Lung microvascular endothelial cell (primary cell): ENCODE results near the gene LIX1L. TPM values are rescaled to one million over a fixed set of nuclear protein-coding genes. Genes with fewer than 3 reads are reported as not detected.
A peak's percentile ranks its signal among the peaks of the same experiment; 100 is the strongest.

Source experiments
- DNase-seq, 2 donors: peaks; one replicate each; pipeline versions ENCODE4 v3.0.0 to v3.0.0-alpha.2; 2010; ENCODE audit warnings: low read depth in 2 of 2
- total RNA-seq: library from RNA; depleted of rRNA; stranded (reverse); fragments of >200 nt; gene quantifications from 2 replicates; pipeline ENCODE4 v1.2.1, GENCODE V29; 2014

Gene LIX1L
- total RNA-seq, 1 donor from 2014 or later: 21.8 TPM

GRCh38 chr1:145985502-145986439 is 28.0 kb upstream of the LIX1L start:
- DNase-seq: no peak

DNA sequence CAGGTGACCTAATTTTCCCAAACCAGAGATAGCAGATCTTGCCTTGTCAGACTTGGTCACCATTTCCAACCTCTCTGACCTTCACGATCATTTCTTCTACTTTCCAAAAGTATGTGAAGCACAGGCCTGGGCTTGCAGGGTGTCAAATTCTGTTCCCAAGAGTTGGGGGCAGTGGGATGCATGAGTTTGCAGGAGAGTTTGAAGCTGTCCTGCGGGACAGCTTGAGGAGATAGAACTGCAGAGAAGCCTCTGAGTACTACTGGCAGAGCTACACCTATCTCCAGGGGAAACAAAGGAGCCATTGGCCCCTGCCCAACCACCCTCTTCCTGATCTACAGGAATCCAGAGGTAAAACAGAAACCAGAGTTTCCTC is 27.3 kb upstream of the LIX1L start:
- no peak for DNase-seq

DNA sequence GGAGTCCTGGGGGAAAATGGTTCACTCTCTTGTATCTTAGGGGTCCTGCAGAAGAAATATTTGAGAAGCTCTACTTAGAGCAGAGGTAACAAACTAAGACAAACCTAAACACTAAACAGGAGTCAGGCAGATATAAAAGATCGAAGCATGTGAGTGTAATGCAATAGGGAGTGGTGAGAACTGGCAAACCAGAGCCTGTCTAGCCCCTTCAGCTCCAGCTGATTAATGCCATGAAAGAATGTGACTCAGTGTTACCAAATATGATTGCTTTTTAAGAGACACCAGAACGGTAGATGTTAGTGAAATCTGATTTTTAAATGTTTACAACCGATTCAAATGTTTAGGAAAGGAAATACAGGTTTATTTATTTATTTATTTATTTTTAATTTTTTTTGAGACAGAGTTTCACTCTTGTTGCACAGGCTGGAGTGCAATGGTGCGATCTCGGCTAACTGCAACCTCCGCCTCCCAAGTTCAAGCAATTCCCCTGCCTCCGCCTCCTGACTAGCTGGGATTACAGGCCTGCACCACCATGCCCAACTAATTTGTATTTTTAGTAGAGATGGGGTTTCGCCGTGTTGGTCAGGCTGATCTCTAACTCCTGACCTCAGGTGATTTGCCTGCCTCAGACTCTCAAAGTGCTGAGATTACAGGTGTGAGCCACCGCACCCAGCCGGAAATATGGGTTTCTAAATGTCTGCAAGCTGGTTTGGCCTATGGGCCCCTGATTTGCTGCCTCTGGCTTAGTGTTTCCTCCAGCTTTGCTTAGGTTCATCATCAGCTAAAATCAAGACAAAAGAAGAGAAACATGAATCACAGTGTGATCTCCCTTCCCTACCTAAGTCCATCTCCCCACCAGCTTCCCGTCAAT is 26.4 kb upstream of the LIX1L start:
- no peak for DNase-seq

GRCh38 chr1:145983206-145983675 is 25.4 kb upstream of the LIX1L start:
- DNase-seq: peak in 1 of 2 donors; percentile 53

DNA sequence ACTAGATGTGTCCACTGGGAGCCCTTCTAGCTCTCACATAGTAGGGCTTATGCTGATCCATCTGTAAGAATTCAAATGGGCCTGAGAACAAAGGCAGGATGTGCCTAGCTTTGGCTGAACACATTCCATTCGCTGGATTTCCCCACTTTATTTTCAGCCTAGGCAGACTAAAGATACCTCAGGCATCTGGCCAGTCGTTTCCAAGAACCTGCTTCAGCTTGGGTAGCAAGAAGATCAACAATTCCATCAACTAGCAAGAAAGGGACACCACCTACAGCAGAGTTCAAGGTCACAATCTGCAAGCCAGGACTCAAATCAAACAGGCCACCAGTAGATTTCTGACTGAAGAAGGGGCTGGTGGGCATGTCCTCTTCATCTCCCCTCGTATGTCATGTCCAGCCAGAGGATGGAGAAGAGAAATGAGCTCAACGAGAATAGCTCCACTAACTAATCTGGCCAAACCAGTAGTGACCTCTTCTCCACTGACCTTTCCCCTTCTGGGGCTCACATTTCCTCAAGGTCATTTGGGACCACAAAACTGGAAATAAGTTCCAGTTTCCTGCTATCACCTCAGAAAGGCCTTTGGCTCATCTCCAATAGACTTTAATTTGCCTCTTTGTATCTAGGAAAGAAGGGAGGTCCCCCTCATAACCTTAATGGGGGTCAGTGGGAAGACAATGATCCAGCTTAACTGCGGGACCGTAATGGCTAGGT is 24.4 kb upstream of the LIX1L start:
- peak; percentile 62 to 75 for DNase-seq

DNA sequence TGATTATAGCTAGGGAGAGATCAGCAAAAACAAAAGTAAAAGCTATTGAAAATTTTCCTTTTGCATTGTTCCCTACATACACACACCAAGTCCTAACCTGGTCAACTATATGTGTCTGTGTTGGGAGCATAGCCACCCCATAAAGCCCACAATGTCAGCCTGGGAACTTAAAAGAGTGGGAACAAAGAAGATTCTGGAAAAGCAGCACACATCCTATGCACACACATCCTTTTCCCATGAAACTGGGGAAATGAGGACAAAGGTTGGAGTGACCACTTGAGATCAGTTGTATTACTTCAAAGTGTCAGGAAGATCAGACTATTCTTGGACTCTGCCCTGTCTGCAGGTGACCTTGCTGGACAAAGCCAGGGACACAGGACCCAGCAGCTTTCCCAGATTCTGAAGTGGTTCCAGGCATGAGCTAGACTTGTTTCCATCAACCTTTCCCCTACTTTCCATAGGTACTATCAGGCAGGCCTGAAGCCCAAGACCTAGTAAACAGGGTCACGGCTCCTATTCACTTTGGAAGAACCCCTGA is 22.7 kb upstream of the LIX1L start:
- peak in 1 of 2 donors; percentile 74 for DNase-seq

DNA sequence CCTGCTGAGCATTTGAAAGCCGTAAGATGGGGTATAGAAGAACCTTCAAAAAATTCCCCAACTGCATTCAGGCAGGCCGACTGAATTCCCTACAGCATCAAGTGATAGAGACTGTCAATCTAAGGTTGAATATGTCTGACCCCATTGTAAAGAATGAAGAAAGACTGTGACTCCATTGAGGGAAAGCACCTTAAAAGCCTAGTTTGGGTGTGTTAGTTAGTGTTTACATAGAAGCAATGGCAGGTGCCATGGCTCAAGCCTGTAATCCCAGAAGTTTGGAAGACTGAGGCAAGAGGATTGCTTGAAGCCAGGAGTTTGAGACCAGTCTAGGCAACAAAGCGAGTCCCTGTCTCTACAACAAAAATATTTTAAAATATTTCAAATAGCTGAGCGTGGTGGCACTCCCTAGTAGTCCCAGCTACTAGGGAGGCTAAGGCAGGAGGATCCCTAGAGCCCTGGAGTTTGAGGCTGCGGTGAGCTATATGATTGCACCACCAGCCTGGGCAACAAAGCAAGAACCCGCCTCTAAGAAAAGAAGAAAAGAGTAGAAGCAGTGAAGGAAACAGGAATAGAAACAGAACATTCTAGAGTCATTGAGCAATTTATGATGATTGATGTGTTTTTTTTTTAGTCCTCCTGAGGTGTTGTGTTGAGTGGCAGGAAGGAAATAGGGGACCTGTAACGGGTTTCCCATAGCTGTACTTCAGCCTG is 22.1 kb upstream of the LIX1L start:
- DNase-seq: peak in 1 of 2 donors; percentile 79

- DNase-seq: peak; percentile 89 to 99
These were observed 21.3 kb upstream of the LIX1L start for GRCh38 chr1:145978854-145979745.

DNA sequence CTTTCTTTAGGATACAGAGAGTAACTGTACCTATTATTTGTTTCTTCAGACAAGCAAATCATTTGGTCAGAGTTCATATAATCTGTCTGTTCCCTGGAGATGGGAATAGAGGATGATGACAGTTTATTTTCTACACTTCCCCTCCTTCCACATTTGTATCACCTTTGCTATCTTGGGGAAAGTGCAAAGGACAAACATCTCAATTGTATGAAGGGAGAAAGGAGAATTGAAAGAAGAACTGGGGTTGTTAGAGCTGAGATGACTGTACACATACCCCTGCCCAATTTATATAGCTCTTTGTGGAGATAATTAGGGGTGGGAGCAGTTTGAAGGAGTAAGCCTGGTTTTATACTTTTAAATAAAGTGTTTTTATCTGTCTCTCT is 20.6 kb upstream of the LIX1L start:
- DNase-seq: no peak

DNA sequence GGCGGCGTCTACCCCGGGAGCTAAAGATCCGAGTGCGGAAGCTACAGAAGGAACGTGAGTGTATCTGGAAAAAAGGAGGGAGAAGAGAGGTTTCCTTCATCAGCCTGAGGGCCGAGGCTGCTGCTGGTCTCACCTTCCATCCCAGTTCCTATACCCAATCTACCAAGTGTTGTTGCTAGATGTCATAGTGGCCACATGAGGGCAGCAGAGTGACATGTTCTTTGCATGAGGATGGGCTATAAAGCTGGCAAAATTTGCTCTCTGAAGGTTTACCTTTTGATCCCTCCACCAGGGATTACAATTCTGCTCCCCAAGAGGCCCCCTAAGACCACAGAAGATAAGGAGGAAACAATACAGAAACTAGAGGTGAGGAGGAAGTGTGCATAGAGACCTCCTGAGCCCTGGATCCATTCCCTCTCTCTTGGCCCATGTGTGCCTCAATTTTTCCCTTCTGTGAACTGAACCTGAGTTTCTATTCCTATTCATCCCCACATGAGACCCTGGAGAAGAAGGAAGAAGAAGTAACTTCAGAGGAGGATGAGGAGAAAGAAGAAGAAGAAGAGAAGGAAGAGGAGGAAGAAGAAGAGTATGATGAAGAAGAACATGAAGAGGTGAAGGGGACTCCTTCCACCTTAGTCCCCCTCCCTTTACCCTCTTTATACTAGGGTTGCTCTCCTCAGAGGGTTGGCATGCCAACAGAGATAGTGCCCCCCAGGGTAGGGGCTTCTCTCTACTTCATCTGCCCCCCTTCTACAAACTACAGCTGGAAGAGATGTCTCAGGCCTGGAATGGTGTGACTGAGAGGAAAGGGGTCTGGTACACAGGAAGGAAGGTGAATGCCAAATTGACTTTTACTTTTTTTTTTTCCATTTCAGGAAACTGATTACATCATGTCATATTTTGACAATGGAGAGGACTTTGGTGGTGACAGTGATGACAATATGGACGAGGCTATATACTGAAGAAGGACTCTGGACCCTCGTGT is 20.0 kb upstream of the LIX1L start:
- peak; percentile 85 to 93 for DNase-seq

DNA sequence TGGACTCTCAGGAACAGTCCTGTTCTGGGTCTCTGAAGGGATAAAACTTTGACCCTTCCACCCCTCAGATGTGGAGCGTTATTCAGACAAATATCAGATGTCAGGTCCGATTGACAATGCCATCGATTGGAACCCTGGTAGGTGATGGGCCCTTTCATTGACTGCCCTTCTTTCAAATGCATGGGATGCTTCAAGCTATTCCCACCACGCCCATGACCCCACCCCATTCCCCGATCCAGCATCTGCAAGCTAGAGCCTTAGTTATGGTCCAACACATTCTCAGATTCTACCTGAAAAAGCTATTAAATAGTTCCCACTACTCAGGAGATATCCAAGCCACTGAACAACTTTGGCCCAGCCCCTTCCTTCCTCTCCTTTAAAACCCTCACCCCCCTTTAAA is 19.2 kb upstream of the LIX1L start:
- DNase-seq: no peak

DNA sequence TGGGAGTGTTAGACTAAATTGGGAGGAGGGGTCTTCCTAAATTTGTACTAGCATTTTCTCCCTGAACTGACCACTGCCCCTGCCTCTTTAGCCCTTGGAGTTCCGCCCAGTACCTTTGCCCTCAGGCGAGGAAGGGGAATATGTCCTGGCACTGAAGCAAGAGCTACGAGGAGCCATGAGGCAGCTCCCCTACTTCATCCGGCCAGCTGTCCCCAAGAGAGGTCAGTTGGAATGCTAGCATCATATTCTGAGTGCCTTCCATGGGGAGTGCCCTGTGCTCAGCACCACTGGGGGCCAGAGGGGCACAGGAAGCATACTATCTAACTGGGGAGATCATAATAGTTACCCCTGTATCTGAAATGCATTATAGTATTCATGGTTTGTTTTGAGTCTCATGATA is 17.4 kb upstream of the LIX1L start:
- DNase-seq: no peak

DNA sequence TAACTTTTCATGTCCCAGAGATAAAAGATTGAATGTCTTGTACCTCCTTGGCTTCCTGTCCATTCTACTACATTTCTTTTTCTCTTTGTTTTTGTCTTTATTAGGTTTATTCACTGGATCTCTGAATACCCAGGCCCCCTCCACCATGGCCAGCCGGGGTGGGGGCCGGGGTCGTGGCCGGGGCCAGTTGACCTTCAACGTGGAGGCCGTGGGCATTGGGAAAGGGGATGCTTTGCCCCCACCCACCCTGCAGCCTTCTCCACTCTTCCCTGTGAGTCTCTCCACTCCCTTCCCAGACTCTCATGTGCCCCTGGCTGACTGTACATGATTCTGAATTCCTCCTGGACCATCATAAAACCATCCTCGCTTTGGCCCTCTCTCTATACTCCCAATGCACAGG is 16.9 kb upstream of the LIX1L start:
- no peak for DNase-seq

DNA sequence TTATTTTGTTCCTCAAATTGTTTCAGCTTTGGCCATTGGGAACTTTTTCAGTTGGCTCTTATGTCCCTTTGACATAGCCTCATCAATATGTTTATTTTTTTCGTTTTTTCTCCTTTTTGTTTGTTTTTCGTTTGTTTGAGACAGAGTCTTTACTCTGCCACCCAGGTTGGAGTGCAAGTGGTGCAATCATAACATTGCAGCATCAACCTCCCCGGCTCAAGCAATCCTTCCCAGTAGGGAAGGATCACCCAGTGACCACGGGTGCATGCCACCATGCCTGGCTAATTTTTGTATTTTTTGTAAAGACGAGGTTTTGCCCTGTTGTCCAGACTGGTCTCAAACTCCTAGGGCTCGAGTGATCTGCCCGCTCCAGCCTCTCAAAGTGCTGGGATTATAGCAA is 14.8 kb upstream of the LIX1L start:
- DNase-seq: no peak

- no peak for DNase-seq
These were observed 9.5 kb upstream of the LIX1L start for GRCh38 chr1:145967288-145967687.

DNA sequence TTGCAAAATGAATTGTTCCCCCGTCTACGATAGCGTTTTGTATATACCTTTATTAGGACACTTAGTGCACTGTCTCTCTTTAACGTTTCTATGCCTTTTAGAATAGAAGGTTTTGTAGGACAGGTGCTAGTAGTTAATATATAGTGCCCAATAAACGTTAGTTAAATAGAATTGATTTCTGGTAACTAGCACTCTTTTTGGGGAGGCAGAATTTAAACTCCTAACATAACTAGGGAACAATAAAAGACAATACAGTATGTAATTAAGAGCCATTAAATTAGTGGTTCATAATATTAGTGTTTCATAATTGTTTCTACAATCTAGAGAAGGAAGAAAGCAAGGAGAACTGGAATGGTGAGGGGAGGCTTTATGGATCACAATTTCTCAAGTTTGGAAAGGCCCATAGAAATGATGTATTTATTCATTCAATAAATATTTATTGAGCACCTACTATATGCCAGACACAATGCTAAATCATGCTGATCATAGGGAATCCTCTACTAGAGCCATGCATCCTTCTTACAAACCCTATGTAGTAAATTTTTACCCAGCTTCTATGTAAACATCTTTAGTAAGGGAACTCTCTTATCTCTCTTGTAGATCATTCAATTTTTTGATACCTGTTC is 7.4 kb upstream of the LIX1L start:
- no peak for DNase-seq

- DNase-seq: peak; percentile 86 to 93
These were observed 6.7 kb upstream of the LIX1L start, which contains the start of the genes ANKRD34A and POLR3GL for GRCh38 chr1:145964328-145965118. Gene ANKRD34A (minus strand): TSS chr1:145964575. CDS start chr1:145961759, 2,816 bp downstream. Gene POLR3GL (plus strand): TSS chr1:145964690. CDS start chr1:145974866, 10,176 bp downstream.
